OCI-LY1 (cell line): ENCODE results near the gene SERTAD4.

ENCODE experiments used
- CTCF ChIP-seq: fragments of 200-600 bp; sonication (generic), shearing (Covaris generic); IDR thresholded peaks from 2 replicates; pipeline ENCODE4 v1.5.1; 2017; ENCODE audit warnings: mild to moderate bottlenecking, antibody characterized with exemption, low read length, moderate library complexity, mixed read lengths
- EZH2 ChIP-seq: fragments of 200-600 bp; sonication (generic), shearing (Covaris generic); IDR thresholded peaks from 2 replicates; pipeline ENCODE4 v1.8.0; 2017; ENCODE audit warnings: borderline replicate concordance, mixed run types, mild to moderate bottlenecking, antibody characterized with exemption, low read length, moderate library complexity, mixed read lengths

- no peak for TF ChIP-seq EZH2
- TF ChIP-seq CTCF = no peak
These were observed 55.5 kb downstream of the SERTAD4 start for GRCh38 chr1:210288116-210288515.
